ENCODE measurements around the gene ADAMTSL3. TPM values are rescaled to one million over a fixed set of nuclear protein-coding genes. Genes with fewer than 3 reads are reported as not detected.
A peak's percentile ranks its signal among the peaks of the same experiment; 100 is the strongest.

ADAMTSL3 gene, protein sequence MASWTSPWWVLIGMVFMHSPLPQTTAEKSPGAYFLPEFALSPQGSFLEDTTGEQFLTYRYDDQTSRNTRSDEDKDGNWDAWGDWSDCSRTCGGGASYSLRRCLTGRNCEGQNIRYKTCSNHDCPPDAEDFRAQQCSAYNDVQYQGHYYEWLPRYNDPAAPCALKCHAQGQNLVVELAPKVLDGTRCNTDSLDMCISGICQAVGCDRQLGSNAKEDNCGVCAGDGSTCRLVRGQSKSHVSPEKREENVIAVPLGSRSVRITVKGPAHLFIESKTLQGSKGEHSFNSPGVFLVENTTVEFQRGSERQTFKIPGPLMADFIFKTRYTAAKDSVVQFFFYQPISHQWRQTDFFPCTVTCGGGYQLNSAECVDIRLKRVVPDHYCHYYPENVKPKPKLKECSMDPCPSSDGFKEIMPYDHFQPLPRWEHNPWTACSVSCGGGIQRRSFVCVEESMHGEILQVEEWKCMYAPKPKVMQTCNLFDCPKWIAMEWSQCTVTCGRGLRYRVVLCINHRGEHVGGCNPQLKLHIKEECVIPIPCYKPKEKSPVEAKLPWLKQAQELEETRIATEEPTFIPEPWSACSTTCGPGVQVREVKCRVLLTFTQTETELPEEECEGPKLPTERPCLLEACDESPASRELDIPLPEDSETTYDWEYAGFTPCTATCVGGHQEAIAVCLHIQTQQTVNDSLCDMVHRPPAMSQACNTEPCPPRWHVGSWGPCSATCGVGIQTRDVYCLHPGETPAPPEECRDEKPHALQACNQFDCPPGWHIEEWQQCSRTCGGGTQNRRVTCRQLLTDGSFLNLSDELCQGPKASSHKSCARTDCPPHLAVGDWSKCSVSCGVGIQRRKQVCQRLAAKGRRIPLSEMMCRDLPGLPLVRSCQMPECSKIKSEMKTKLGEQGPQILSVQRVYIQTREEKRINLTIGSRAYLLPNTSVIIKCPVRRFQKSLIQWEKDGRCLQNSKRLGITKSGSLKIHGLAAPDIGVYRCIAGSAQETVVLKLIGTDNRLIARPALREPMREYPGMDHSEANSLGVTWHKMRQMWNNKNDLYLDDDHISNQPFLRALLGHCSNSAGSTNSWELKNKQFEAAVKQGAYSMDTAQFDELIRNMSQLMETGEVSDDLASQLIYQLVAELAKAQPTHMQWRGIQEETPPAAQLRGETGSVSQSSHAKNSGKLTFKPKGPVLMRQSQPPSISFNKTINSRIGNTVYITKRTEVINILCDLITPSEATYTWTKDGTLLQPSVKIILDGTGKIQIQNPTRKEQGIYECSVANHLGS (N-terminal part only)
- 1 to 10 TPM; 2.4 to 8.8 (median 5.7) TPM for total RNA-seq

DNA sequence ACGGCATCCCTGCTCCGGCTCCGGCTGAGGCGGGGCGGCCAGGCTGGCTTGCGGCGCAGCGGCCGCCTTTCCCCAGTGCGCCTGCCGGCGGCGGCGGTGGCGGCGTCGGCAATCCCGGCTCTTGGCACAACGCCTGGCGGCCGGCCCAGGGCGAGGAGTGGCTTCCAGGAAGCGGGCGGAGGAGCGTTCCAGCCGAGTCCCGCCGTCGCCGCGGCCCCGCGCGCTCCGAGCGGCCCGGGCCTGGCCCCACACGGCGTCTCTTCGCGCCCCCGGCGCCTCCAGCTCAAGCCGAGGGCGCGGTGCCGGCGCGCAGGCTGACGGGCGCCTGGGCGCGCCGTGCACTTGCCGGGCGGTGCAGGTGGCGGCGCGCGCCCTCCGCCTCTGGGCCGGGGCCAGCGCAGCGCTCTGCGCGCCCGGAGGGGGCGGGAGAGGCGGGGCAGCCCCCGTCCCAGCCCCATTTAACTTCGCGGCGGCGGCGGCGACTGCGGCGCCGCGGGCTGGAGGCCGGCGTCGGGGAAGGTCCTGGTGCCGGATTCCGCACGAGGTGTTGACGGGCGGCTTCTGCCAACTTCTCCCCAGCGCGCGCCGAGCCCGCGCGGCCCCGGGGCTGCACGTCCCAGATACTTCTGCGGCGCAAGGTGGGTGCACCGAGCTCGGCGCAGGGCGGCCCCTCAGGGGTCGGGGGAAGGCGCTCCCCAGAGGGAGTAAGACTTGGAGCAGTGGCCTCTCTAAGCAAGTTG is at the start of gene ADAMTSL3:
Gene ADAMTSL3 (plus strand): TSS at position 485 of the 740 bp plus-strand sequence. CDS start 1,639 bp downstream, outside the sequence.
- intact Hi-C loops (cut with DNase I; ENCODE audit: low total_unique reads): no loop called here
- H3K4me3 ChIP-seq (ENCODE audit: low read depth, poor library complexity, severe bottlenecking): peak within 1 kb of the TSS; percentile 21
- TF ChIP-seq, protein P1, sequence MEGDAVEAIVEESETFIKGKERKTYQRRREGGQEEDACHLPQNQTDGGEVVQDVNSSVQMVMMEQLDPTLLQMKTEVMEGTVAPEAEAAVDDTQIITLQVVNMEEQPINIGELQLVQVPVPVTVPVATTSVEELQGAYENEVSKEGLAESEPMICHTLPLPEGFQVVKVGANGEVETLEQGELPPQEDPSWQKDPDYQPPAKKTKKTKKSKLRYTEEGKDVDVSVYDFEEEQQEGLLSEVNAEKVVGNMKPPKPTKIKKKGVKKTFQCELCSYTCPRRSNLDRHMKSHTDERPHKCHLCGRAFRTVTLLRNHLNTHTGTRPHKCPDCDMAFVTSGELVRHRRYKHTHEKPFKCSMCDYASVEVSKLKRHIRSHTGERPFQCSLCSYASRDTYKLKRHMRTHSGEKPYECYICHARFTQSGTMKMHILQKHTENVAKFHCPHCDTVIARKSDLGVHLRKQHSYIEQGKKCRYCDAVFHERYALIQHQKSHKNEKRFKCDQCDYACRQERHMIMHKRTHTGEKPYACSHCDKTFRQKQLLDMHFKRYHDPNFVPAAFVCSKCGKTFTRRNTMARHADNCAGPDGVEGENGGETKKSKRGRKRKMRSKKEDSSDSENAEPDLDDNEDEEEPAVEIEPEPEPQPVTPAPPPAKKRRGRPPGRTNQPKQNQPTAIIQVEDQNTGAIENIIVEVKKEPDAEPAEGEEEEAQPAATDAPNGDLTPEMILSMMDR (IDR thresholded peaks at IDR 0.05): no peak
- no peak for TF ChIP-seq POLR2A (IDR thresholded peaks at IDR 0.05)
- 0 to 1% methylated on average over 18 to 45 of the region's 105 CpGs for WGBS, 2 donors
- DNase-seq (ENCODE audit: low spot score in 2 of 2): peak in 1 of 2 donors; percentile 90

DNA sequence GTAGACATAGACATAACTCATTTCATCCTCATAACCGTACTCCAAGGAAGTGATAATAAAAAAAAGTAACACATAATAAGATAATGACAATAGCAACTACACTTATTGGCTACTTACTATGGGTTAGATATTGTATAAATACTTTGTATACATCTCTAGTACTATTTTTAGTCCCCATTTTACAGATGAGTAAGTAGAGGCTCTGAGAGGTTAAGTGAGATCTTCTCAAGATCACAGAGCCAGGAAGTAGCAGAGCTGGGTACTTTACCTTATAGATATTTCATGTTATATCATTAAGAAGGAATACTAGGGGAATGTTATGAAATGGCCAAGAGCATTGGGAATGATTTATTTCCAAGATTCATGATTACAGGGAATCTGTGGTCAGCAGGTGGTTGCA is 49.4 kb upstream of the ADAMTSL3 start:
- 94 to 97% methylated on average over 1 of the region's 1 CpG for WGBS, 2 donors
- DNase-seq (ENCODE audit: low spot score in 2 of 2): no peak
- intact Hi-C loops (cut with DNase I; ENCODE audit: low total_unique reads): no loop called here
- H3K4me3 ChIP-seq (ENCODE audit: low read depth, poor library complexity, severe bottlenecking): no peak overlapping the region
- TF ChIP-seq, protein P1 (IDR thresholded peaks at IDR 0.05): no peak
- TF ChIP-seq POLR2A (IDR thresholded peaks at IDR 0.05): no peak

DNA sequence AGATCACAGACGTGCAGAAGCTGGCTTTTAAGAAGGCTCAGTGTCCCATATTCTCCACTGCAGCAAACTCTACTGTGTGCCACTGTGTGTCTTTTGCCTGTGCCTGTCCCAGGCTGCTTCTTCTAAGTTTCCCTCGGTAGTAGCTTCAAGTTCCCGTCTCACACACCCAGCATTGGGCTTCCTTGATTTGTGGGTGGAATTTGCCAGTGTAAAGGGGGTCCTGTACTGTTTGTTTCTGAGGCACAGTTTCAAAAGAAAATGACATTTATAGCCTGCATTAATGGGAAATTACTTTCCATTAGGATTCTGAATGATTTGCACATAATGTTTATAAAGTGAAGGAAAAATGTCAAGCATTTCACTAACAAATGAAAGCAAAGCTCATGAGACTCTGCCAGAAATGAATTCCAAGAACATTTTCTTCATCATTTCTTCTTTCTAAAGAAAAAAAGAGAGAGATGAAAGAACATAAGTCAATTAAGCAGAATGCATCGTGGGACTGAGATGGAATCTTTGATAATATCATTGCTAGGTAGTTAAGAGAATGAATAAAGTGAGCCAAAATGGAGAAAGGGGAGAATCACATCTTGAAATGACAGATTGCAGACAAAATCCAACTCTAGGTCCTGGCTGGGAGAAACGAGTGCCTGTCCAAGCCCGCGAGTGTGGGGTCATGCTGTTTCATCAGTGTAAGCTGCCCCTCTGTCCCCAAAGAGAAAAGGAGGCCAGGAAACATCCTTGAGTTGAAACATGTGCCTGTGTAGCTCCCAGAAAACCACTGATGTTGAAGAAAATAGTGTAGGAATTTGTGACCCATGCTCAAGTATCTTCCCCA is 48.6 kb upstream of the ADAMTSL3 start:
- no peak for TF ChIP-seq POLR2A (IDR thresholded peaks at IDR 0.05)
- TF ChIP-seq, protein P1 (IDR thresholded peaks at IDR 0.05): no peak
- 38 to 42% methylated on average over 7 of the region's 7 CpGs for WGBS, 2 donors
- no peak for DNase-seq (ENCODE audit: low spot score in 2 of 2)
- intact Hi-C loops (cut with DNase I; ENCODE audit: low total_unique reads): no loop called here
- H3K4me3 ChIP-seq (ENCODE audit: low read depth, poor library complexity, severe bottlenecking): no peak overlapping the region

DNA sequence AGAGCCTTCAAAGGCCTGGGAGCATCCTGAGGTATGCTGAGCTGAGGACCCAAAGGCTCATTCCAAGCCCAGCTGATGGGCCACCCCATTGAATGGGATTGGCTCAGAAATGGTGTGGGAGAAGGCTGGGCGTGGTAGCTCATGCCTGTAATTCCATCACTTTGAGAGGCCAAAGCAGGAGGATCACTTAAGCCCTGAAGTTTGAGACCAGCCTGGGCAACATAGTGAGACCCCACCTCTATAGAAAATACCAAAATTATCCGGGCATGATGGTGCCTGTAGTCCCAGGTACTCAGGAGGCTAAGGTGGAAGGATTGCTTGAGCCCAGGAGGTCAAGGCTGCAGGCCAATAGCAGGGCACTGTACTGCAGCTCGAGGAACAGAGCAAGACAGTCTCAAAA is 43.8 kb upstream of the ADAMTSL3 start:
- intact Hi-C loops (cut with DNase I; ENCODE audit: low total_unique reads): no loop called here
- DNase-seq (ENCODE audit: low spot score in 2 of 2): no peak
- 80 to 88% methylated on average over 3 of the region's 3 CpGs for WGBS, 2 donors
- no peak overlapping the region for H3K4me3 ChIP-seq (ENCODE audit: low read depth, poor library complexity, severe bottlenecking)
- no peak for TF ChIP-seq POLR2A (IDR thresholded peaks at IDR 0.05)
- TF ChIP-seq, protein P1 (IDR thresholded peaks at IDR 0.05): no peak

Measured in lower leg skin (tissue), 4 donors.